ENCODE measurements around the gene COMTD1.

DNA sequence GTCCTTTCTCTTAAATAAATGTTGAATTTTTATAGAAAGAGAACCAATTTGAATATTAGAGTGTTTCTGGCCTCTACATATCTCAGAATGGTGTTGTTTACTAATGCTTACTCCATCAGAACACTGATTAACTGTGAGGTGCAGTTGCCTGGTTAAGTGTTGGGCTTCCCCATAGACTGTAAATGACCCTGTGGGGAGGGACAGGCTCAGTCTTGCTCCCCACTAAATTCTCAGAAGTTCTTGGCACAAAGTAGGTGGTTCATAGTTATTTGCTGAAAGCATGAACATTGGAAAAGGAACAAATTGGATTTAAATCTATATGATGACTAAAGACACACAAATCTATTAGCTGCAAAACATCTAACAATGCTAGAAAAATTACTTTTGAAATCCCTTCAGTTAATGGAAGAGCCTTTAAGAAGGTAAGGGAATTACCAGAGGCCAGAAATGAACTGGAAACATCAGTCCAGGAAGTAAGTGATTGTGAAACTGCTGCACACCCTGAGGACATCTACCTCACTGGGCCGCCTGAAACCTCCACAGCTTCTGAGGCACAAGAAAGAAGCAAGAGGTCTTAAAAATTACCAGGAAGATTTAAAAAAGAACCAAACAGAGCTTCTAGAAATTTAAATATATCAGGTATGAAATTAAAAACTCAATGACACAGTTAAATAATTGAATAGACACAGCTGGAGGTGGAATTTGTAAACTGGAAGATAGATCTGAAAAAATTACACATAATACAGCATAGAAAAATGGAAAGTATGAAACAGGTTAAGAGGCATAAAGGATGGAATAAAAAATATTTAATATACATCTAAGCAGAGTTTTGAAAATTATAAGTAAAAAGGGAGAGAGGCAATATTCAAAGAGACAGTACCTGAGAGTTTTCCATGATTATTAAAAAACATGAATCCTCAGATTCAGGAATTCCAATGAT is 17.8 kb upstream of the COMTD1 start:
- TF ChIP-seq CTCF (IDR thresholded peaks at IDR 0.05) = no peak
- no peak for TF ChIP-seq POLR2A (IDR thresholded peaks at IDR 0.05)

Data from right lobe of liver (tissue), 4 donors.